GM12891 (cell line): ENCODE data around the gene APBB1IP.
A peak's percentile ranks its signal among the peaks of the same experiment; 100 is the strongest.
"Not testable (repeated sequence)": the region's sequence is repeated elsewhere in the genome, so short reads cannot be mapped to it uniquely, and the experiment has no call there.

ENCODE experiments used
- DNase-seq: peaks from one replicate; pipeline ENCODE4 v3.0.0; 2011; ENCODE audit warnings: low spot score; ENCODE audit not compliant: insufficient read length
- FAIRE-seq: peaks from 2 replicates; lab custom pipeline; 2011; peaks lifted over from hg19 to GRCh38; lab: Jason Lieb, UNC
- PAX5 ChIP-seq: IDR thresholded peaks from 2 replicates; pipeline ENCODE4 v1.6.1; 2011; ENCODE audit warnings: low read length, moderate library complexity, mild to moderate bottlenecking; ENCODE audit not compliant: insufficient read depth, severe bottlenecking
- POLR2A ChIP-seq: IDR thresholded peaks from 2 replicates; pipeline ENCODE4 v1.6.1; 2011; ENCODE audit warnings: low read depth, low read length, control low read depth
- POLR2AphosphoS5 ChIP-seq: IDR thresholded peaks from 2 replicates; pipeline ENCODE4 v1.6.1; 2011; ENCODE audit warnings: low read depth, low read length, control low read depth
- POU2F2 ChIP-seq: IDR thresholded peaks from 2 replicates; pipeline ENCODE4 v1.6.1; 2011; ENCODE audit warnings: low read depth, mild to moderate bottlenecking, control low read depth, low read length, moderate library complexity
- SPI1 ChIP-seq: IDR thresholded peaks from 2 replicates; pipeline ENCODE4 v1.6.1; 2011; ENCODE audit warnings: low read depth, low read length, control low read depth
- TAF1 ChIP-seq: IDR thresholded peaks from 2 replicates; pipeline ENCODE4 v1.6.1; 2011; ENCODE audit warnings: low read depth, low read length, control low read depth

APBB1IP gene

GRCh38 chr10:26454891-26455290 lies 16.8 kb downstream of the APBB1IP start:
- FAIRE-seq (no peak), DNase-seq (no peak)
- no peak for TF ChIP-seq POLR2A
- no peak for TF ChIP-seq TAF1
- TF ChIP-seq POLR2AphosphoS5 = no peak
- TF ChIP-seq PAX5 = no peak
- TF ChIP-seq SPI1 = no peak
- no peak for TF ChIP-seq POU2F2

GRCh38 chr10:26455567-26456315 lies 17.6 kb downstream of the APBB1IP start:
- DNase-seq = no peak
- no peak for TF ChIP-seq POU2F2
- TF ChIP-seq PAX5 = no peak
- no peak for TF ChIP-seq POLR2AphosphoS5
- no peak for TF ChIP-seq POLR2A
- TF ChIP-seq TAF1 = no peak
- no peak for TF ChIP-seq SPI1
- peak; percentile 63 for FAIRE-seq

DNA sequence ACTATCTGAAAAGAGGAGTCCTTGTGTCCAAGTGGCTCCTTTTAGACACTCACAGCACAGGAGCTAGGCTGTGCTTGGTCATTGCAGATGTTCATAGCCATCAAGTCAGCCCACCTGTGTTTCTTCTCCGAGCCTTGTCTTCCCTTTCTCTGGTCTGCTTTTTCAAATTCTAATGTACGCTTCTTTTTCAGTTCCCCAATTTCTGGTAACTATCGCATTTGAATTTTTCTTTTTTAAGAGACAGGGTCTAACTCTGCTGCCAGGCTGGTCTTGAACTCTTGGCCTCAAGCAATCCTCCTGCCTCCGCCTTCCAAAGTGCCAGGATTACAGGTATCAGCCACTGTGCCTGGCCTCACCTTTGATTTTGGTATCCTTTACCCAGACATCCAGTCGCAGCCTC lies 18.9 kb downstream of the APBB1IP start:
- no peak for DNase-seq

GRCh38 chr10:26460736-26461135 lies 22.6 kb downstream of the APBB1IP start:
- TF ChIP-seq SPI1 (no peak), POLR2A (no peak)
- no peak for FAIRE-seq
- no peak for DNase-seq

More for the DNA sequence above, 18.9 kb downstream of the APBB1IP start:
- FAIRE-seq = peak; percentile 91
- TF ChIP-seq SPI1 = peak; percentile 98
- no peak for TF ChIP-seq POU2F2
- no peak for TF ChIP-seq PAX5

GRCh38 chr10:26463986-26464385 lies 25.8 kb downstream of the APBB1IP start:
- no peak for TF ChIP-seq TAF1
- FAIRE-seq (no peak), DNase-seq (no peak)

- no peak for TF ChIP-seq POLR2A
- no peak for TF ChIP-seq SPI1
- TF ChIP-seq PAX5 = no peak
- no peak for TF ChIP-seq POU2F2
- TF ChIP-seq TAF1 = no peak
- no peak for DNase-seq
- peak; percentile 66 for FAIRE-seq
Observed at GRCh38 chr10:26464632-26465280, 26.6 kb downstream of the APBB1IP start.

DNA sequence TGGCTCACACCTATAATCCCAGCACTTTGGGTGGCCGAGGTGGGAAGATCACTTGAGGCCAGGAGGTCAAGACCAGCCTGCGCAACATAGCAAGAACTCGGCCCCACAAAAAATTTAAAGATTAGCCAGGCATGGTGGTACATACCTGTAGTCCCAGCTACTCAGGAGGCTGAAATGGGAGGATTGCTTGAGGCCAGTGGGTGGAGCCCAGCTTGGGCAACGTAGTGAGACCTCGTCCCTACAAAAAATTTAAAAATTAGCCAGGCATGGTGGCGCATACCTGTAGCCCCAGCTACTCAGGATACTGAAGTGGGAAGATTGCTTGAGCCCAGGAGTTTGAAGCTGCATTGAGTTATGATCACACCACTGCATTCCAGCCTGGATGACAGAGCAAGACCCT lies 28.4 kb downstream of the APBB1IP start:
- not testable (repeated sequence) for FAIRE-seq, DNase-seq

DNA sequence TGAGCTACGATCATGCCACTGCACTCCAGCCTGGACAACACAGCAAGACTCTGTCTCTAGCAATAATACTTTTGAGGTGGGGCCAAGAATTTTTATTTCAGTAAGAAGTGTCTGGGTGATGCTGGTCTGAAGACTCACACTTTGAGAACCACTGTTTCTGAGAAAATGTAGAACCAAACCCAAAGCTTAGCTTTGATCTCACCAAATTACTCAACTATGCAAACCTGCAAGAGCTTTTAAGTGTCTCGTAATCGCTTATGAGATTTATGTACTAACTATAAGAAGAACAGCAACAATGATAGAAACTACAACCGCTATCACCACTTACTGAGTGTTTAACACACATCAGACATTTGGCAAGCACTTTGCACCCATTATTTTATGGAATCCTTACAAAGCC lies 29.5 kb downstream of the APBB1IP start:
- TF ChIP-seq PAX5 (no peak), TAF1 (no peak), POLR2A (no peak), POU2F2 (no peak), POLR2AphosphoS5 (no peak), SPI1 (no peak)
- FAIRE-seq (peak; percentile 60), DNase-seq (no peak)

DNA sequence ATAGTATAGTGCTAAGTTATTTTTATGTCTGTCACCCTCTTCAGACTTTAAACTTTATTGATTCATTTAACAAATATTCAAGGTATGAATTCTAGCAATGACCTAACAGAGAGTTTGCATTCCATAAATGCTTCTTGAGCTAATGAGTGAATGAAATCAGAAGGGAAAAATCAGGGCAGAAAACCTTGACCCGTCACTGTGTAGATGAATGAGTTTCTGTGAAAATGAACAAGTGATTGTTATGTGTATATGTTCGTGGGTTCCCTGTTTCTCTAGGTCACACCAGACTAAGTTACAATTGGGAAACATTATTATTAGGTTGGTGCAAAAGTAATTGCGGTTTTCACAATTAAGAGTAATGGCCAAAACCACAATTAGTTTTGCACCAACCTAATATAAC lies 30.1 kb downstream of the APBB1IP start:
- DNase-seq (no peak), FAIRE-seq (peak; percentile 5)
- no peak for TF ChIP-seq PAX5
- no peak for TF ChIP-seq TAF1
- no peak for TF ChIP-seq POLR2AphosphoS5
- no peak for TF ChIP-seq POU2F2
- no peak for TF ChIP-seq SPI1
- TF ChIP-seq POLR2A = no peak

GRCh38 chr10:26468700-26469099 lies 30.6 kb downstream of the APBB1IP start:
- no peak for DNase-seq
- TF ChIP-seq PAX5 (no peak), SPI1 (0 out of 2 replicates have a peak, but pooled peaks have one; percentile 4)
- peak; percentile 94 for FAIRE-seq
